AG09319 (cell line): ENCODE data around the gene SELENOO.

Source experiments
- DNase-seq: peaks from one replicate; pipeline ENCODE4 v3.0.0-alpha.2; 2010; ENCODE audit warnings: low read depth; ENCODE audit errors: extremely low read depth
- TF ChIP-seq, protein P1 (sequence below): IDR thresholded peaks from 2 replicates; pipeline ENCODE4 v1.5.1; 2011; ENCODE audit warnings: low read depth, mild to moderate bottlenecking, inconsistent platforms, low read length, moderate library complexity

Gene SELENOO

DNA sequence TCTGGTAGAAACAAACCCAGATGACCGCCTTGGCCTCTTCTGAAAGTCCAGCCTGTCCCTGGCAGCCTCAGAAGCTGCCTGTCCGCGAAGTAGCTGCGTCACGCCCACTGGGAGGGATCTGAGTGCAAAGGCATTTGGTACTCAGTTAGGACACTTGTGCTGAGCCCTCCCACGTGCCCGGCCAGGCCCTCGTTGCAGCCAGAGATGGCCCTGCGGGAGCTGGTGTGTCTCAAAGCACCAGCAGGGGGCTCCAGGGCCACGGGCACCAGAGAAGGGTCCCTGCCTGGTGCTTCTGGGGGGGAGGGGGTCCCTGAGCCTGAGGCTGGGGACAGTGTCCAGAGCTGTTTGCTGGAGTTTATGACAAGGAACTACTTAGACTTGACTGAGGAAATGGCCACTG lies 5.8 kb downstream of the SELENOO start:
- no peak for DNase-seq
- TF ChIP-seq, protein P1, sequence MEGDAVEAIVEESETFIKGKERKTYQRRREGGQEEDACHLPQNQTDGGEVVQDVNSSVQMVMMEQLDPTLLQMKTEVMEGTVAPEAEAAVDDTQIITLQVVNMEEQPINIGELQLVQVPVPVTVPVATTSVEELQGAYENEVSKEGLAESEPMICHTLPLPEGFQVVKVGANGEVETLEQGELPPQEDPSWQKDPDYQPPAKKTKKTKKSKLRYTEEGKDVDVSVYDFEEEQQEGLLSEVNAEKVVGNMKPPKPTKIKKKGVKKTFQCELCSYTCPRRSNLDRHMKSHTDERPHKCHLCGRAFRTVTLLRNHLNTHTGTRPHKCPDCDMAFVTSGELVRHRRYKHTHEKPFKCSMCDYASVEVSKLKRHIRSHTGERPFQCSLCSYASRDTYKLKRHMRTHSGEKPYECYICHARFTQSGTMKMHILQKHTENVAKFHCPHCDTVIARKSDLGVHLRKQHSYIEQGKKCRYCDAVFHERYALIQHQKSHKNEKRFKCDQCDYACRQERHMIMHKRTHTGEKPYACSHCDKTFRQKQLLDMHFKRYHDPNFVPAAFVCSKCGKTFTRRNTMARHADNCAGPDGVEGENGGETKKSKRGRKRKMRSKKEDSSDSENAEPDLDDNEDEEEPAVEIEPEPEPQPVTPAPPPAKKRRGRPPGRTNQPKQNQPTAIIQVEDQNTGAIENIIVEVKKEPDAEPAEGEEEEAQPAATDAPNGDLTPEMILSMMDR = peak; percentile 36

DNA sequence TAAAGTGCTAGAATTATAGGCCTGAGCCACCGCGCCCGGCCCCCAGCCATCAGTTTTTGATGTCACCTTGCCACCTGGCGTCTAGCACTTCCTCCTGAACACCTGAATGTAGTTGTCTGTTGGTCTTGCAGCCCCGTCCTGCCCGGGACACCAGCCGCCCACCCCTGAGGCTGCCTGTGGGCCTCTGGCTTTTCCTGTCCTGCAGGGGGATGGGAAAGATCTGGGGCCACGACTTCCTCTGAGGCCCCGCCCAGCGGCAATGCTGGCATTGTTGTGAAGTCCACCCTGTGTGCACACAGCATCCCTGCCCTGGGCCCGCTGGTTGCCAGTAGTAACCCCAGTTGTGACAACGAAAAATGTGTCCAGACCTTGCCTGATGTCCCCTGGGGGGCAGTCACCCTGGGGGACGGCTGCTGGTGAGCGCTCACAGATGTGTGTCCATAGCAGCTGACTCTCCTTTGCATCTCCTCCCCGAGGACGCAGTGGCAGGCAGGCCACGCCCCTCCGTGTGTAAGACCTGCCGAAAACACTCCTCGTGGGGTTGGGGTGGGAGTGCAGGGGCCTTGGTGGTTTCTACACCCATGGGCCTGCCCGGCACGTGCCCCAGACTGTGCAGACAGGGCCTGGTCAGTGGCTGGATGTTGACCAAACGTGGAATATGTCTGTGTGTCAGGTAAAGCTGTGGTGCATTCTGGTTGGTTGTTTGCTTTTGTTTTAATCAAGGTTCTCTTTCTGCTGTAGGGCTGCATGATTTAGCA lies 6.8 kb downstream of the SELENOO start:
- no peak for DNase-seq
- TF ChIP-seq, protein P1 = no peak

DNA sequence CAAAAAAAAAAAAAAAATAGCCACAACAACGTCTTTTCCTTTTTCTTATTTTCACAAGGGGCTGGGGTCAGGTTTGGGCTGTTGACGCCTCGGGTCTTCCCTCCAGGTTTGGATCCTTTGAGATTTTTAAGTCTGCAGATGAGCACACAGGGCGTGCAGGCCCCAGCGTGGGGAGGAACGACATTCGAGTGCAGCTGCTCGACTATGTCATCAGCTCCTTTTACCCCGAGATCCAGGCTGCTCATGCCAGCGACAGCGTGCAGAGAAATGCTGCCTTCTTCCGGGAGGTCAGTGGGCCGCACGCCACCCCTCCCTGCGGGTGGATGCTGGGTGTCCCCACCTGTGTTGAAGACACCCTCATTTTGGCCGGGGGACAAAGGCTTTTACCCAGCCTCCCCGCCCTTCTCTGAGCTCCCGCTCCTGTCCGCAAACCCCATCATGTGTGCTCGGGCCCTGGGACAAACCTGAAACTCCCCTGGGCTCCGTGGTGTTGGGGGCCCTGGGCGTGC lies 7.7 kb downstream of the SELENOO start:
- no peak for DNase-seq
- TF ChIP-seq, protein P1 = no peak

DNA sequence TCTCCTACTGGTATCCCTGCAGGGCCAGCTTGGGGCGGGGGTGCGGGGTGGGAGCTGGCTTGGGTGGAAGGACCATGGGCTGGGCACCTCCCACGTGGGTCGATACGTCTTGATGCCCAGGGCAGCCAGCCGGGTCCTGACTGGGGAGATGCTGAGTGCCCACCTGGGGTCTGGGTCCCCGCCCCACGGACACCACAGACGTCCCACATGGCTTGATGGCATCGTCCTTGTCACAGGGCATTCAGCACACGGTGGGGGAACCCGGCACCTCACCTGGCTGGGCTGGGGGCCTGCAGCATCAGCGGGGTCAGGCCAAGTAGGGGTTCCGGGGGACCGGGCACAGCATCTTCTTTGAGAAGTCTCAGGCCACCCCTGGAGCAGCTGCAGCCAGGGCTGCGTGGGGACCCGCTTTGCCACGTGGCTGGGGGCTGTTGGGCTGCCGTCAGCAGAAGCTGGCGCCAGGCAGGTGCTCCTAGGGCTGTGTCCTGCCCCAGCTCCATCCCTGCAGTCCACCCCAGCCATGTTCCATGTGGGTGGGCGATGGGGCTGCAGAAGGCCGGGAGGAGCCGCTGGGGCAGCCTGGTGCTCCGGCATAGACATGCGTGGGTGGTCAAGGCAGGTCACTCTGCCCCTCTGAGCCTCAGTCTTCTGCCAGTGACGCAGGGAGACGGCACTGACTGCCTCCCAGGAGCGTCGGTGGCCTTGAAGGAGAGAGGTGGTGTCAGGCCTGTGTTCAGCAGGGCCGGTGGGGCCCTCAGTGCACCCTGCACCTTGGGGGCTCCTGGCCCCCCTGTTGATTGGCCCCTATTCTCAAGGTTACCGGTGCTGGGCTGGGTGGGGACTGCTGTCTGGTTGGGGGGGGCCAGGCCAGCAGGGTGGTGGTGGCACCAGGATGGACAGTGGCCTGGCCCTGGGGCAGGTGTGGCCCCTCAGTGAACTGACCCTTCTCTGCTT lies 8.4 kb downstream of the SELENOO start:
- TF ChIP-seq, protein P1 = no peak

DNA sequence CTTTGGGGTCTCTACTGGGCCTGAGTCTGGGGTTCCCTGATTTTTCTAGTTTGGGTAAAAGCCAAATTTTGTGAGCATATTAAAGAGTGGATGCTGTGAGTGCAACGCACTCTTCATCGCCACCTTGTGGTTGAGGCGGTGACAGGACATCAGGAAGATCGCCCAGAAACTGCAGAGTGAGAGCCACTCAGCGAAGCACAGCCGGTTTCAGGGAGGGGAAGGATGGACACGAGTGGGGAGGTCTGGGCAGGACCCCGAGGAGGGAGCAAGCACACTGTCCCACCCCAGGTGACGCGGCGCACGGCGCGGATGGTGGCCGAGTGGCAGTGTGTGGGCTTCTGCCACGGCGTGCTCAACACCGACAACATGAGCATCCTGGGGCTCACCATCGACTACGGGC lies 9.1 kb downstream of the SELENOO start:
- DNase-seq = peak; percentile 28
- TF ChIP-seq, protein P1 = peak; percentile 91

More for the DNA sequence above, 8.4 kb downstream of the SELENOO start:
- no peak for DNase-seq

DNA sequence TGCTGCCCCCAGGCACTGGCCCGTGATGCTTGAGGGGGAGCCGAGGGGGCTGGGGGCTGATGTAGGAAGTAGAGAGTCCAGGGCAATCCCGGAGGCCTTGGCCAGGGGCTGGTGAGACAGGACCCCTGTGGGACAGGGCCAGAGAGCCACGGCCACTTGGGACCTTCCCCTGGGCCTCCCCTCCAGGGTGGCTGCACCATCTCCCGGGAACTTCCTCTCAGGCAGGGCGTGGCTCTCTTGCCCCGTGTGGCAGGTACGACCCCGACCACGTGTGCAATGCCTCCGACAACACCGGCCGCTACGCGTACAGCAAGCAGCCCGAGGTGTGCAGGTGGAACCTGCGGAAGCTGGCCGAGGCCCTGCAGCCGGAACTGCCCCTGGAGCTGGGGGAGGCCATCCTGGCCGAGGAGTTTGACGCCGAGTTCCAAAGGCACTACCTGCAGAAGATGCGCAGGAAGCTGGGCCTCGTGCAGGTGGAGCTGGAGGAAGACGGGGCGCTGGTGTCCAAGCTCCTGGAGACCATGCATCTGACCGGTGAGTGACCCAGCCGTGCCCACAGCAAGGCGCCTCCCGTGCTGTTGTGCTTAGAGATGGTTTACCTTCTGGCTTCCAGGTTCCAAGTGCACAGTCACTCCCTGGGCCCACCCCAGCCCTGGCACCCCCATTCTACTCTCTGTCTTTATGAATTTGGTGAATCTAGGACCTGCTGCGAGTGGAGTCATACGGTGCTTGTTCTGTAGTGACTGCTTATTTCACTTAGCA lies 9.7 kb downstream of the SELENOO start:
- TF ChIP-seq, protein P1 = no peak

More for the DNA sequence above, 9.7 kb downstream of the SELENOO start:
- no peak for DNase-seq
